GM20431 (cell line): Measurements from ENCODE around the gene MMP21.

Source experiments
- in situ Hi-C: fragments of 300-500 bp; cut with MseI, MboI; formaldehyde crosslinking; loops from one replicate; pipeline ENCODE4 v1.15.0; 2020; ENCODE audit warnings: low sequenced_read_pairs; ENCODE audit not compliant: unreplicated experiment

MMP21 gene

GRCh38 chr10:125719173-125720001 is 56.2 kb downstream of the MMP21 start, which contains the start of gene EDRF1:
Gene EDRF1 (plus strand): TSS chr10:125719709. CDS start chr10:125719808, 99 bp downstream.
- in situ Hi-C loops = no loop called here
